GM19438 (cell line): ENCODE results near the gene FLT3LG.
A peak's percentile ranks its signal among the peaks of the same experiment; 100 is the strongest.
"Not testable (repeated sequence)": the region's sequence is repeated elsewhere in the genome, so short reads cannot be mapped to it uniquely, and the experiment has no call there.

Source experiments
- ATAC-seq: cut with Tn5 transposase; IDR thresholded peaks from one replicate; pipeline ENCODE4 v1.9.1; 2021; ENCODE audit warnings: low read depth; ENCODE audit not compliant: unreplicated experiment

FLT3LG gene

DNA sequence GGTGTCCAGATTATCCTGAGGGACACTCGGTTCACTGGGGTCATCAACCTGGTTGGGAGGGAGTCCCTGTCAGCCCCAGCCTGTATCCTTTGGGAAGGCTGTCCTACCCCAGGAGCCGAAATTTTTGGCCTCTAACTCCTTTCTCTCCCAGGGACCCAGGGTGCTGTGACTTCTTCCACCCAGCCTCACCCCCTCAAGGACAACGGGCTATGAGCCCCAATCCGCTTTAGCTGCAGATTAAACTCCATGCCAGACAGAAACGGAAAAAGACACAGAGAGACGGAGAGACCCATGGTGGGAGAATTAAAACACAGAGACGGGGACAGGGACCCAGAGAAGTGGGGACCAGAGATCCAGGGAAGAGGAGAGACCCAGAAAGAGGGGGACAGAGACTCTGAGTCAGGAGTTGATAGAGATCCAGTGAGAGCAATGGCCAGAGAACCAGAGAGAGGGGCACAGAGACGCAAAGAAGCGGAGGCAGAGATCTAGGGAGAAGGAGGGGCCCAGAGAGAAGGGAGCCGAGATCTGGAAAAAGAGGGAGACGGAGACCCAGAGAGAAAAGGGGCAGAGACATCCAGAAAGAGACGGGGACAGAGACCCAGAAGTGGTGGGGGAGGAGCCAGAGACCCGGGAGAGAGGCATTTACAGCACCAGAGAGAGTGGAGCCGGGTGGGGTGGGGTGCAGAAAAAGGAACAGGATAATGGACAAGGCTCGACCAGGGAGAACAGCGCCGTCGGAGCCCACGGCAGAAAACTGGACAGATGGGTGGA is 33.4 kb upstream of the FLT3LG start:
- ATAC-seq, result no peak

DNA sequence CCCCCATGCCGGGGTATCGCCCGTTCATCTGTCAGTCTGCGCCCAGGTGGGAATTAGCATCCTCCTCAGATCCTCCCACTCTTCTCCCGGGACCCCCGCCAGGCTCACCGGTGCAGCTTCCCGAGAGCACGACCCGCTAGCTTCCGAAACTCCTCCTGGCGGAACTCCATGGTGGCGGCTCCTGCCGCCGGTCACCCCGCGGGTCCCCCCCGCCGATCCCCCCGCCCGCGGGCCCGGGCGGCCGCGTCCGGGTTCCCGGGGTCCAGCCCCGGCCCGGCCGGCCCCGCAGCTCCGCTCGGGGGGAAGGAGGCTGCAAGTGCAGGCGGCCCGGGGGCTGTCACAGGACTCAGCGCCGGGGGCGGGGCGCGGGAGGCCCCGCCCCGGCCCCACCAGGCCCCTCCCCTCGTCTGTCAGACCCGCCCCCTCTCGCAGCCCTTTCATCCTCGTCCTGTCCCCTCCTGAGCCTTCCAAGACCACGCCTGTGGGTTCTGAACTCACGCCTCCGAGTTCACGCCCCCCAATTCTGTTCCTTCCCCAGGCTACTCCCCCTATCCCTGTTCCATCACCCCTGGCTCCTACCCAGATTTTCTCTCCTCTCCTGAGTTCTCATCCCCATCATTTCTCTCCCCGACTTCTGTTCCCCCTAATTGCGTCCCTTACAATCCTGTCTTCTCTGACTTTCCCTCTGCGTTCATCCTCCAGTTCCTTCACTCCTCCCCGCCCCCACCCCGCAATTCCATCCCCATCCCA is 32.6 kb upstream of the FLT3LG start, which contains the start of gene SLC17A7:
Gene SLC17A7 (minus strand): TSS at position 318 of the 750 bp plus-strand sequence. CDS start 148 bp downstream, at position 170.
- no peak for ATAC-seq

DNA sequence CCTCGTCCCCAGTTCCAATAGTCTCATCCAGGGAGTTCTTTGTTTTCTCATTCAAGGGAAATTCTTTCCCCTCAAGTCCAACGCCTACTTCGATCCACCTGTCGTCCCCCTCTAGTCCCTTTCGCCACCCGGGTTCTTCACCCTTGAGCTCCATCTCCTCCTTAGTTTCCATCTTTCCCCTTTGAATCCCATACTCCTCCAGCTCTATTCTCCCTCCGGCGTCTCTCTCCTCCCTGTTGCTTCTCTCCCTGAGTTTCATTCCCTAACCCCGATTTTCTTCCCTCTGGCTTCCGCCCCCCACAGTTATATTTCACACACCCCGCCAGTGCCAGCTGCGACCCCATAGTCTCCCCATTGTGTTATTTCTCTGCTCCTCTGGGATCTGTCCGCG is 32.1 kb upstream of the FLT3LG start:
- no peak for ATAC-seq

DNA sequence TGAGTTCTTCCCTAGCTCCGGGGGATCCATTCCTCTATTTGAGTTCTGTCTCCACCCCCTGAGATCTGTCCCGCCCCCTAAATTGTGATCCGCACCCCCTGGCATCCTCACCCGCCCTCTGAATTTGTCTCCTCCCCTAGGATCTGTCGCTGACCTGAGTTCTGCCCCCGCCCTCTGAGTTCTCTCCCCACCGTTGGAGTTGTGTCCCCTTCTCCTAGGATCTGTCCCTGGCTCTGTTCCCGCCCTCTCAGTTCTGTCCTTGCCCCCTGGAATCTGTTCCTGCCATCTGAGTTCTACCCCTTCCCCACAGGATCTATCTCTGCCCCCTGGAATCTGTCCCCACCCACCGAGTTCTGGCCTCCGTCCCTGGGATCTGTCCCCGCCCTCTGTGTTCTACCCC is 31.7 kb upstream of the FLT3LG start:
- no peak for ATAC-seq

DNA sequence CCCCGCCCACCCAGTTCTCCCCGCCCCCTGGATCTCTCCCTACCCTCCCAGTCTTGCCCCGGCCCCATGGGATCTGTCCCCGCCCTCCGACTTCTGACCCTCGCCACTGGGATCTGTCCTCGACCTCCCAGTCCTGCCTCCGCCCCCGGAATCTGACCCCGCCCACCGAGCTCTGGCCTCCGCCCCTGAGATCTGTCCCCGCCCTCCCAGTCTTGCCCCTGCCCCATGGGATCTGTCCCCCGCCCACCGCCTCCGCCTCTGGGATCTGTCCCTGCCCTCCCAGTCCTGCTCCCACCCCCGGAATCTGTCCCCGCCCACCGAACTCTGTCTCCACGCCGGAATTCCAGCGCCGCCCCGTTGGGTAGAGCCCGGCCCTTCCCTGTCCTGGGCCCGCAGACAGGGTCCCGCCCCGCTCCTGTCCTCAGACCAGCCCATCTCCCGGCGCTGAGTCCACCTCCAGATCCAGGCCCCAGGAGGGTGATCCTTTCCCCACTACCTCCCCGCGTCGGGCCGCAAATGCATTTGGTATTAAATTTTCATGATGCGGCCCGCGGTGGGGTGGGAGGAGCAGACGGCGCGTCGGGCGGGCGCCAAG is 31.1 kb upstream of the FLT3LG start:
- peak; percentile 19 for ATAC-seq

DNA sequence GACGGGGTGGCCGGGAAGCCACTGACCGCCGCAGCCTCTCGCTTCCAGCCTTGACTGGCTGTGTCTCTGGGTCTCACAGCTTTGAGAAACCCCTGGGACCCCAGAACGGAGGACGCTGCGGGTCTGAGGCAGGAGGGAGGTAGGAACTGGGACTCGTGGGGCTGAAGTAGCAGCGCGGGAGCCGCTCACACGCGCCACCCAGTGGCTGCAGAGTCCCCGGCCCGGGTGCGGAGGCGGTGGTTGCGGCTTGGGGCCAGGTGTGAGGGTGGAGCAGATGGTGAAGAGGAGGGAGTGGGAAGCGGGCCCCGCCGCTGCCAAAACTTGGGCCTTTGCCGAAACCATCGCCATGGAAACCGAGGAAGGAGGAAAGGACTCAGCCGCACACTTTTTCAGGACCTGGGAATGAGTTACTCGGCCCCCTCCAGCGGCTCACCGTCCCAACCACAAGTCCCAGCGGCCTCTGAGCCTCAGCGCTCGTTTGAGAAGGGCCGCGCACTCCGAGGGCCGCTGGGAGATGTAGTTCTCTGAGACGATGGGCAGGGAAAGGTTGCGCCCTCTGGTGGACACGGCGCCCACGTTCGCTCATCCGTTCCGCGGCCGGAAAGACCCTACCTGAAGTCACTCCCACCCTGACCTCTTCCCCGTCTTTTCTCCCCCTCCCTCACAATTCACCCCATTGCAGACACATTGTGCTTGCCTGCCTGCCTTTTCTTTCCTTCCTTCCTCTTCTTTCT is 30.5 kb upstream of the FLT3LG start:
- ATAC-seq, result peak; percentile 71

DNA sequence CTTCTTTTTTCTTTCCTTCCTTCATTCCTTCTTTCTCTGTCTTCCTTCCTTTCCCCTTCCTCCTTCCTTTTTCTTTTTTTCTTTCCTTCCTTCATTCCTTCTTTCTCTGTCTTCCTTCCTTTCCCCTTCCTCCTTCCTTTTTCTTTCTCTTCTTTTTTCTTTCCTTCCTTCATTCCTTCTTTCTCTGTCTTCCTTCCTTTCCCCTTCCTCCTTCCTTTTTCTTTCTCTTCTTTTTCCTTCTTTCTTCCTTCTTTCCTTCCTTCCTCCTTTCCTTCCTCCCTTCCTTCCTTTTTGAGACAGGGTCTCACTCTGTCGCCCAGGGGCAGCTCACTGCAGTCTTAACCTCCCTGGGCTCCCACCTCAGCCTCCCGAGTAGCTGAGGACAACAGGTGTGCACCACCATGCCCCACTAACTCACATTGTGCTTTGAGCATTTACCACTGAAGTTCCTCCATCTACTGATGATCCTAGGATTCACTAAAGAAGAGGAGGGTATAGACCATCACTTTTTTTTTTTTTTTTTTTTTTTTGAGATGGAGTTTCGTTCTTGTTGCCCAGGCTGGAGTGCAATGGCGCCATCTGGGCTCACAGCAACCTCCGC is 29.8 kb upstream of the FLT3LG start:
- not testable (repeated sequence) for ATAC-seq

DNA sequence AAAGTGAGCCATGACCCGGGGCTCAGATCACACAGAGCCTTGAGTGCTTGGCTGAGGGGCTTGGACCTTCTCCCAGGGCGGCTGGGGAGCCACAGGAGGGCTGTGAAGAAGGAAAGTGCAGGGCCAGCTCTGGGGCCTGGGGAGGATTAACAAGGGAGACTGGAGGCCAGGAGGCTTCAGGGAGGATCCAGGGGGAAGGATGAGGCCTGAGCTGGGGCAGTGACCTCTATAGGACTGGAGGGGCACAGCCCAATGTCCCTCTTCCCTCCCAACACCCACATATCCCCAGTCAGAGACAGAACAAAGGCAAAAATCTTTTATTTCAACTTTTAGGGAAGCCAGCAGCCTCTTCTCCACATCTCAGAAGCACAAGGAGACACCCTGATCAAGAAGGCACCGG is 28.0 kb upstream of the FLT3LG start:
- ATAC-seq, result no peak

DNA sequence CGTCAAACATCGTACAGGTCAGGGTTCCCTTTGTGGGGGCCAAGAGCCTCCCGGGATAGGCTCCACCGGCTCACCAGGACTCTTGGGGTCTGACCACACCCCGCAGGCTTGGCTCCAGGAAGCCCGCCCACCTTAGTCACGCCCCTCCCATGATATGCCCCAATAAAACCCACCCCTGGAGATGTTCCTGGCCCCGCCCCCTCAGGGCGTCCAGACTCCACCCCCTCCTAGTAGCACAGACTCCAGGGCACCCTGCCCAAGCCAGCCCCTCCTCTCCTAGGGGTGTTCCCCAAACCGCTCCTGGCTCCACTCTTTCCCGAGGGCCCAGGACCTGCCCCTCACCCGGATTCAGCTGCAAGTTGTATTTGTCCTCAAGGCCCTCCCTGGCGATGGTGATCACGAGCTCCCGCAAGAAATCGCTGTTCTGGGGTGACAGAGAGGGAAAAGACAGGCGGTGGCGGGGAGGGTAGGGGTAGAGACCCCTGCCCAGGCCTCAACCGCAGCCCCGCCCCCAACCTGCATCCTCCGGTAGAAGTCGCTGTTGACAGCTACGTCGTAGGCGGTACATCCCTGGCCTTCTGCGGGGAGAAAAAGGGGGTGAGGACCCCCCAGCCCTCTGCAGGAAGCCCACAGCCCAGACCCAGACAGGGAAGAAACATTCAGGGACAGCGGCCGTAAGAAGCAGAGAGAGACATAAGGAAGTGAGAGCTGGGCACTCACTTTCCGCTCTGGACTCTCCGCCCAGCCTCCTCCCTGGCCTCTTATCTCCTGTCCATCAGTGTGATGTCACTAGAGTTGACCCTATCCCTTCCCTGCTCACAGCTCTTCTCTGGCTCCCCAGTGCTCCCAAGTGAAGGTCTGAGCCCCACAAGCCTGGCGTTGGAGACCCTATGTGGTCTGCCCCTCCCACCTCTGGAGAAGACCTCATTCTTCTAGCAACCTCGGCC is 26.3 kb upstream of the FLT3LG start:
- no peak for ATAC-seq

DNA sequence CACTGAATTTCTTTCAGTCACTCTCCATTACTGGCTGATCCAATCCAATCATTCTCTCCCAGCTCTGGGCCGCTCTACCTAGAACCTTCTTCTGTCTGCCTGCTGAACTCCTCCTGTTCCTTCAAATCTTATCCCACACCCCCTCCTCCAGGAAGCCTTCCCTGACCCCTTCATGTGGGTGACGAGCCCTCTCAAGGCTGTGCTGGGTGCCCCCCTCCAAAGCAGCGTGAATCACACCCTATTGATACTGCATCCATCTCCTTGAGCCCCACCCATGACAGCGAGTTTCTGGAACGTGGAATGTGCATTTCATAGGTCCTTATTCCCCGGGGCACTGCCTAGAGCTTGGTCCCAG is 25.6 kb upstream of the FLT3LG start:
- no peak for ATAC-seq

DNA sequence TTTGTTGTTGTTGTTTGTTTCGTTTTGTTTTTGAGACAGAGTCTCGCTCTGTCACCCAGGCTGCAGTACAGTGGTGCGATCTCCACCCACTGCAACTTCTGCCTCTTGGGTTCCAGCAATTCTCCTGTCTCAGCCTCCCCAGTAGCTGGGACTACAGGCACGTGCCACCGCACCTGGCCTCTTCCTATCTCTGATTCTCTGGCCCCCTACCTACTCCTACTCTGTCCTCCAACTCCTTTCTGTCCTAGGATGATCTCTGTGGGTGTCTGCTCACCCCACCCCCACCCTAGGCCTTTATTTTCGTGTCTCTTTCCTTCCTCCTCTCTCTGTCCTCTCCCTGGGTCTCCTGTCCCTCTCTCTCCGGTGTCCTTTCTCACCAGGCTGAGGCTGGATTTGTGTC is 23.6 kb upstream of the FLT3LG start:
- ATAC-seq, result no peak

DNA sequence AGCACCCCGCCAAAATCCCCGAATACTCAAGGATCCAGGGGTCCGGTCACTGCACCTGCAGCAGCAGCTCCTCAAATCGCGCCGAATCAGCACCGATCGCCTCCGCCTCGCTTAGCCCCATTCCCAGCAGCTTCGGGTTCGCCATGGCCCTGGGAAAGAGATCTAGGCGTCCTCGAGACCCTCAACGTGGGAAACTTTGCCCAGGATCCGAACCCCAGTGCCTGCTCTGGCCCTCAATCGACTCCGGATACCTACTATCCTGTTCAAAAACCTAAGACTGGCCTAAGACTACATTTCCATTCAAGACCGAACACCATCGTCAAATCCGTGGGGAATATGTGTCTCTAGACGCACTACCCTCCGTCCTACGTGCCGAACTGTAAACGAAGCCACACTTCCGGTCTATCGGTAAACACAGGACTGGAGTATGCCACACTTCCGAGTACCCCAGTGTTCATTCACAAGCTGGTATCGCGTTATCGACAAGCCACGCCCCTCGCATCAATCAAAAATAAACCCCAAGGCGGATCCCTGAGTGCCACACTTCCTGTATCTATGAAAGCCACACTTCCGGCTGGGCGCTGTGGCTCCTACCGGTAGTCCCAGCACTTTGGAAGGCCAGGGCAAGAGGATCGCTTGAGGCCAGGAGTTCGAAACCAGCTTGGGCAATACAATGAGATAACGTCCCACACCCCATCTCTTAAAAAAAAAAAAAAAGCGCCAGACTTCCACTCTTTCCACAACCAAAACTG is 22.4 kb upstream of the FLT3LG start, which contains the start of gene PIH1D1:
Gene PIH1D1 (minus strand): TSS at position 385 of the 752 bp plus-strand sequence. CDS start 240 bp downstream, at position 145.
- ATAC-seq, result peak; percentile 54

DNA sequence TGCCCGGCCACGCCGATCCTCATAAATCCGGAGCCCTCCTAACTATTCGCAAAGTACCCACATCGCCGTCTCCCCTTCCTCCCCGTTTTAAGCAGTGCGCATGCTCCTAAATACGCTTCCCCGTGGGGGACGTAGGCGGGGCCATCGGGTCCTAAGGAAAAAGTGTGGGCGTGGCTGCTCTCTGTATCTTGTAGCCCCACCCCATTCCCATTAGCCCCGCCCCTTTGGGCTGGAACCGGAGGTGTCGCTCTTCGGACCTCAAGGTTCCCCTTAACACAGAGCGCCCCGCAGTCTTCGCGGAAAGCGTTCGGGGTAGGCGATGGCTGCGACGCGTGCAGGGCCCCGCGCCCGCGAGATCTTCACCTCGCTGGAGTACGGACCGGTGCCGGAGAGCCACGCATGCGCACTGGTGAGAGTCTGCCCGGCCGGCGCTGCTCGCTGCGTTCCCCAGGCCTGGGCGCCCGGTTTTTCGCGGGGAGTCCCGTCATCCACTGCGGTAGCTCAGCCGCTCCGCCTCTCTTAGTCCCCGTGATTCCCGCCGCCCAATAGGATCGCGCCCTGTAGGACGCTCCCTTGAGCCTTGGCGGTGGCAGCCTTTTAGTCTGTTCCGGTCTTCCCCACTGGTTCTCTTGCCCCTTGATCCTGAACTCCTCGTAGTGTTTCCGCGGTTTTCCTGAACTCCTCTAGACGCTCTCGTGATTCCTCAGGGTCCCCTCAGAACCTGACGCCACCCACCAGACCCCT is 20.8 kb upstream of the FLT3LG start, which contains the start of gene ALDH16A1:
Gene ALDH16A1 (plus strand): TSS at position 213 of the 744 bp plus-strand sequence. CDS start 107 bp downstream, at position 320.
- ATAC-seq, result peak; percentile 69

DNA sequence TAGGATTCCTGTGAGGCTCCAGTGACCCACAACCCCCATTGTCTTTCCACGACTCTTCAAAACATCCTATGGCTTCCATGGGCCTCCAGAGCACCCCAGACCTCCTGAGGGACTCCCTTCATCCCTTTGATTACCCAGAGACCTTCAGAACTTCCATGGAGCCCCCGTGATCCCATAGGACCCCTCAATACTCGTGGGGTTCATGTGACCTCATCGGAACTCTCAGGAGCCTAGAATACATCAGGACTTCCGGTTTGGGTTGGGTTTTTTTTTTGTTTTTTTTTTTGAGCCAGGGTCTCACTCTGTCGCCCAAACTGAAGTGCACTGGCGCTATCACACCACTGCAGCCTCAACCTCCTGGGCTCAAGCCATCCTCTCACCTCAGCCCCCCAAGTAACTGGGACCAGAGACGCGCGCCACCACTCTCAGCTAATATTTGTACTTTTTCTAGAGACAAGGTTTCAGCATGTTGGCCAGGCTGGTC is 20.2 kb upstream of the FLT3LG start:
- no peak for ATAC-seq

DNA sequence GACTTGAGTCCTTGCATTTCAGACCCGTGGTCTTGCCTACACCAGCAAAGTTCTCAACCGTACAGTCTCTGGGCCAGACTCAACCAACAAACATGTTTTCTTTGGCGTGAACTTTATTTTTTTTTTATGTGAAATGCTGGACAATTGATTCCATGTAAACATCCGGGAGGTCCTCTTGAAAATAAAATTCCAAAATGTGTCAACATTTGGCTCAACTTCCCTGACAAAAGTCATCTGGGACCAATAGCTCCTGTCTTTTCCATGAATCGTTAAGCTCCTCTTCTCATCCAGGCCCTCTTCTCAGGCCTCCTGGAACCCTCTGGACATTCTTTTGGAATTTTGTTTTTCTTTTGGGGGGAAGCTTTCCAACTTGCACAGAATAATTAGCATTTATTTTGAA is 18.2 kb upstream of the FLT3LG start:
- no peak for ATAC-seq

DNA sequence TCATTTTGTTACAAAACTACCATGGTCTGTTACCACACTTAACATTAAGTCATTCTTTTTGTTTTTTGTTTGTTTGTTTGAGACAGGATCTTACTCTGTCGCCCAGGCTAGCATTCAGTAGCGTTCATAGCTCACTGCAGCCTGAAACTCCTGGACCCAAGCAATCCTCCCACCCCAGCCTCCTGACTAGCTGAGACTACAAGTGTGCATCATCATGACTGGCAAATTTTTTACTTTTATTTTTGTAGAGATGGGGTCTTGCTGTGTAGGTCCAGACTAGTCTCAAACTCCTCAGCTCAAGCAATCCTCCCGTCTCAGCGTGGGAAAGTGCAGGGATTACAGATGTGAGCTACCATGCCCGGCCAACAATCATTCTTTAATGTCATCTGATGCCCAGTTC is 17.7 kb upstream of the FLT3LG start:
- ATAC-seq, result no peak

DNA sequence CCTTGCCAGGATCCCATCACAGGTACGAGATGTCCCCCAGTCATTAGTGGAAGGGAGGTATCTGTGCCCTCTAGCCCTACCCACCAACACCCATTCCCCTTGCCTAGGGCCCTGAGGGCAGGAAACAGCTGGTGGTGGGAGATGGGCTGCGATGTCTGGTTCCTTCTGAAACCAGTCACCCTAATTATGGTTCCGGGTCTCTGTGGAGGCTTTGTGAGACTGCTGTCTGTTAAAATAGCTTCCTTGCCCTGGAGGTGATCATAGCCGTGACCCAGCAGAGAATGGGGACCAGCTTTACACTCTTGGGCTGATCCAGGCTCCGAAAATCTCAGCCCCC is 15.5 kb upstream of the FLT3LG start:
- no peak for ATAC-seq

DNA sequence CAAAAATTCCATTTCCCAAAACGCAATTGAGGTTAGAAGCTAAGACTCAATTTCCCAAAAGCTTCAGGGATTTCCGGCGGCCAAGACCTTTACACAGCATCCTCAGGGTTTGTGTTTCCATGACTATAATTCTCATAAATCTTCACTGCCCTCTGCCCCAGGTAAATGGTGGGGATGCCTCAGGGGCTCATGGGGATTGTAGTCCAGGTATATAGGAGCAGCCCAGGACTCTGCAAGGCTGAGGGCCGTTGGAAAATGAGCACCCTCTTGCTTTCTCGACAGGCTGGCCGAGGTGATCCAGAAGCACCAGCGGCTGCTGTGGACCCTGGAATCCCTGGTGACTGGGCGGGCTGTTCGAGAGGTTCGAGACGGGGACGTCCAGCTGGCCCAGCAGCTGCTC is 14.6 kb upstream of the FLT3LG start:
- ATAC-seq, result no peak
